RWPE2 (cell line): ENCODE measurements around the gene FAM81B.

Experiments used
- ATAC-seq: fragments of 200-7000 bp; cut with Tn5 transposase; 3 replicates; pipeline ENCODE4 v1.9.1; 2021; ENCODE audit warnings: low read depth
- DNase-seq: peaks from one replicate; pipeline ENCODE4 v3.0.0-alpha.2; 2020; ENCODE audit warnings: low spot score
- H3K27ac ChIP-seq: fragments of 450-650 bp; 2 replicates; pipeline ENCODE4 v1.5.1; 2017; ENCODE audit warnings: mild to moderate bottlenecking; ENCODE audit not compliant: poor library complexity, severe bottlenecking
- H3K27me3 ChIP-seq: fragments of 250-450 bp; sonication (Bioruptor Pico); 2 replicates; pipeline ENCODE4 v1.5.1; 2021; ENCODE audit warnings: mild to moderate bottlenecking, moderate library complexity; ENCODE audit not compliant: insufficient read depth, poor library complexity, severe bottlenecking
- H3K36me3 ChIP-seq: fragments of 250-450 bp; sonication (Bioruptor Pico); 2 replicates; pipeline ENCODE4 v1.5.1; 2020; ENCODE audit warnings: low read depth, mild to moderate bottlenecking, moderate library complexity
- H3K4me1 ChIP-seq: fragments of 250-450 bp; sonication (Bioruptor Pico); 2 replicates; pipeline ENCODE4 v1.5.1; 2021; ENCODE audit warnings: mild to moderate bottlenecking, moderate library complexity; ENCODE audit not compliant: insufficient read depth, poor library complexity, severe bottlenecking
- H3K4me3 ChIP-seq: fragments of 250-450 bp; sonication (Bioruptor Pico); 2 replicates; pipeline ENCODE4 v1.5.1; 2021; ENCODE audit warnings: mild to moderate bottlenecking, moderate library complexity; ENCODE audit not compliant: severe bottlenecking
- H3K9me3 ChIP-seq: fragments of 250-450 bp; sonication (Bioruptor Pico); 2 replicates; pipeline ENCODE4 v1.5.1; 2021; ENCODE audit warnings: mild to moderate bottlenecking, moderate library complexity; ENCODE audit not compliant: severe bottlenecking
- CTCF ChIP-seq: fragments of 450-650 bp; IDR thresholded peaks from one replicate; pipeline ENCODE4 v1.5.1; 2017; ENCODE audit warnings: mild to moderate bottlenecking, moderate library complexity; ENCODE audit not compliant: poor library complexity, severe bottlenecking

The FAM81B gene

GRCh38 chr5:95441636-95442035, 50.5 kb downstream of the FAM81B start:
- no peak overlapping the region for H3K4me3 ChIP-seq
- H3K27me3 ChIP-seq, result peaks cover 7% of the 10 kb centered on the region
- no peak overlapping the region for H3K27ac ChIP-seq
- no peak for TF ChIP-seq CTCF
- no peaks in the 10 kb centered on the region for H3K36me3 ChIP-seq
- no peak for ATAC-seq
- H3K4me1 ChIP-seq, result peaks cover 10% of the 10 kb centered on the region
- no peak for DNase-seq
- H3K9me3 ChIP-seq, result no peaks in the 10 kb centered on the region

GRCh38 chr5:95445442-95445841, 54.3 kb downstream of the FAM81B start:
- no peak overlapping the region for H3K4me3 ChIP-seq
- H3K27ac ChIP-seq, result peak overlapping the region; percentile 53
- peaks cover 1% of the 10 kb centered on the region for H3K27me3 ChIP-seq
- DNase-seq, result no peak
- ATAC-seq, result no peak
- no peak for TF ChIP-seq CTCF
- H3K36me3 ChIP-seq, result no peaks in the 10 kb centered on the region
- H3K9me3 ChIP-seq, result no peaks in the 10 kb centered on the region
- peaks cover 11% of the 10 kb centered on the region for H3K4me1 ChIP-seq

DNA sequence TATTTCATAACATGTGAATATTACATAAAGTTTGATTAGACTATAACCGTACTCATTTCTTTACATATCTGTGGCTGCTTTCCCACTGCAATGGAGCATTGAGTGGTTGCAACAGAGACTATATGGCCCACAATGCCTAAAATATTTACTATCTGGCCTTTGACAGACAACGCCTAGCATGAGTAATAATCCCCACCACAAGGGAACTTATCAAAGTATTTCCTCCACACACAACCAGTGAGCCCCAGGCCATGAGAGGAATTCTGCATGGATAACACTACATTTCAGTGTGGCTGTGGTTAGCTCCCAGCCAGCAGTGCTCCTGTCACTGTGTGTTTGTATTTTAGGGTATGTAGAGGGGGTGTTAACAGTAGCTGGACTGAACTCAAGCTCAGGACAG, 54.8 kb downstream of the FAM81B start:
- TF ChIP-seq CTCF, result no peak
- Histone ChIP-seq H3K36me3 (no peaks in the 10 kb centered on the region), H3K27ac (peak overlapping the region; percentile 53), H3K4me3 (no peak overlapping the region), H3K9me3 (no peaks in the 10 kb centered on the region), H3K27me3 (no peaks in the 10 kb centered on the region), H3K4me1 (peaks cover 11% of the 10 kb centered on the region)
- peak; percentile 65 for DNase-seq
- peak; percentile 91 for ATAC-seq

DNA sequence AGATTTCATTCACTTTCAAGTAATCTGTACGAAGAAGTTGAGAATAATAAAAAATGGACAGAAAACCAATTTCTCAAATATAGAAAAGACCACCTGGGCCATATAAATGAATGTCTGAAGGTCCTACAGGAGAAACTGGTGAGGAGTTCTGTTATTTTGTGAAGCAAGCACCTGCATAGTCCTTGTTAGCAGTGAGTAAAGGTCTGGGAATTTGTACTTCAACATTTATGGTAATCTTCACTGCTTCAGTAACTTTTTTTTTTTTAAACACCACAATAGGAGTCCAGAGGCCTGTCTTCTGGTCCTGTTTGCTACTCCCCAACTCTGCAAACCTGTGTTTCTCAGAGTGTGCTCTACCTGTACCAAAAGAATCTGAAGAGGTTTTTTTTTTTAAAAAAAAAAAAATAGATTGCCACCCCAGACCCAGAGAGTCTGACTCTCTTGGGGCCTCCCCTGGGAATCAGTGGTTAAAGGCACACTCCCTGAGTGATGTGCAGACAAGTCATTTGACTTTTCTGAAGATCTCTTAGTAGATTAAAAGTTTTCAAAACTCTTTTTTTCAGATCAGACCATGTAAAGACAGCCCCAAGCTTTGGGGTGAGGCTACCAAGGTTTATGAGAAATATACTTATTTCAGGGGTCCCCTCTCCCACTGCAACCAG, 55.5 kb downstream of the FAM81B start:
- no peak for DNase-seq
- Histone ChIP-seq H3K4me1 (peaks cover 11% of the 10 kb centered on the region), H3K27ac (peak overlapping the region; percentile 53), H3K27me3 (peaks cover under 1% of the 10 kb centered on the region), H3K36me3 (no peaks in the 10 kb centered on the region), H3K4me3 (no peak overlapping the region), H3K9me3 (no peaks in the 10 kb centered on the region)
- no peak for TF ChIP-seq CTCF
- peak; percentile 67 for ATAC-seq

DNA sequence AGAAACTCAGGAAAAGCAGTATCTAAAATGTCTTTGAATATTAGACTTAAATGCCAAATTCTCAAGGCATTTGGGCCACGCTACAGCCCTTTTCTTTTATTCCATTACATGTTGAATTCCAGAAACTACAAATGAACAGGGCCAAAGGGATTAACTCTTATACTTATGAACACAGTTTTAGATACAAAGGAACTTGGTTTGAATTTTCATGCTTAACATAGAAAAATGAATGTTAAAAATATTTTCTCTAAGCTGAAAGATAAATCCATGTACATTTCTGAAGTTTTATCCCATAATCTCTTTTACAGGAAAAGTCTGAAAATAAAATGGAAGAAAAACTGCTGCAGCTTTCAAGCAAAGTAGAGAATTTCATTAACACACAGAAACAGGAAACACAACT, 56.8 kb downstream of the FAM81B start:
- TF ChIP-seq CTCF, result no peak
- peaks cover 11% of the 10 kb centered on the region for H3K4me1 ChIP-seq
- ATAC-seq (no peak), DNase-seq (no peak)
- no peaks in the 10 kb centered on the region for H3K36me3 ChIP-seq
- no peak overlapping the region for H3K4me3 ChIP-seq
- H3K27ac ChIP-seq, result no peak overlapping the region
- H3K27me3 ChIP-seq, result peaks cover 3% of the 10 kb centered on the region
- H3K9me3 ChIP-seq, result no peaks in the 10 kb centered on the region
